Measurements from ENCODE around the gene MGAT4A.

- TF ChIP-seq CTCF (IDR thresholded peaks at IDR 0.05) = no peak
- no peak for TF ChIP-seq POLR2A (IDR thresholded peaks at IDR 0.05)
Observed at GRCh38 chr2:98717621-98718020, 13.3 kb downstream of the MGAT4A start.

Data from testis (tissue), 2 donors.